ENCODE results near the gene DDX1. TPM values are rescaled to one million over a fixed set of nuclear protein-coding genes. Genes with fewer than 3 reads are reported as not detected.

The DDX1 gene
- polyA plus RNA-seq, 1 experiment, result 49.6 TPM

GRCh38 chr2:15639323-15640251 is 47.9 kb downstream of the DDX1 start:
- H3K27me3 ChIP-seq (ENCODE audit: control insufficient read depth, insufficient read depth, low read length), result no peaks in the 10 kb centered on the region
- POLR2A ChIA-PET, result interaction anchor here (0.6 kb wide), 1 partner anchor 300 kb away, joined by 3 read pairs; no protein-coding TSS in a partner anchor
- CTCF ChIA-PET, result interaction anchor here (0.6 to 7.5 kb wide), 2 partner anchors 708 to 969 kb away, joined by 3 to 54 read pairs; no protein-coding TSS in a partner anchor
- H3K4me3 ChIP-seq (ENCODE audit: low read depth, low read length), result no peak overlapping the region
- H3K36me3 ChIP-seq (ENCODE audit: control insufficient read depth, insufficient read depth, low read length), result no peaks in the 10 kb centered on the region
- DNase-seq (ENCODE audit: low read depth), result no peak
- TF ChIP-seq CTCF (IDR thresholded peaks at IDR 0.05; ENCODE audit: insufficient read depth, low read depth, low read length), result no peak

GRCh38 chr2:15640261-15640711 is 48.6 kb downstream of the DDX1 start:
- DNase-seq (ENCODE audit: low read depth), result no peak
- no peak for TF ChIP-seq CTCF (IDR thresholded peaks at IDR 0.05; ENCODE audit: insufficient read depth, low read depth, low read length)
- Histone ChIP-seq H3K36me3 (ENCODE audit: control insufficient read depth, insufficient read depth, low read length) (no peaks in the 10 kb centered on the region), H3K4me3 (ENCODE audit: low read depth, low read length) (no peak overlapping the region), H3K27me3 (ENCODE audit: control insufficient read depth, insufficient read depth, low read length) (no peaks in the 10 kb centered on the region)
- ChIA-PET POLR2A (no interaction called here), CTCF (interaction anchor here (7.5 kb wide), 1 partner anchor 969 kb away, joined by 54 read pairs; no protein-coding TSS in a partner anchor)

- Histone ChIP-seq H3K27me3 (ENCODE audit: control insufficient read depth, insufficient read depth, low read length) (no peaks in the 10 kb centered on the region), H3K36me3 (ENCODE audit: control insufficient read depth, insufficient read depth, low read length) (no peaks in the 10 kb centered on the region), H3K4me3 (ENCODE audit: low read depth, low read length) (no peak overlapping the region)
- no peak for TF ChIP-seq CTCF (IDR thresholded peaks at IDR 0.05; ENCODE audit: insufficient read depth, low read depth, low read length)
- DNase-seq (ENCODE audit: low read depth), result no peak
- CTCF ChIA-PET, result interaction anchor here (7.5 kb wide), 1 partner anchor 968 kb away, joined by 54 read pairs; no protein-coding TSS in a partner anchor
- POLR2A ChIA-PET, result no interaction called here
These were observed 49.1 kb downstream of the DDX1 start for GRCh38 chr2:15640784-15641183.

GRCh38 chr2:15641530-15641982 is 49.9 kb downstream of the DDX1 start:
- ChIA-PET CTCF (interaction anchor here (7.5 kb wide), 1 partner anchor 967 kb away, joined by 54 read pairs; no protein-coding TSS in a partner anchor), POLR2A (no interaction called here)
- DNase-seq (ENCODE audit: low read depth), result no peak
- Histone ChIP-seq H3K4me3 (ENCODE audit: low read depth, low read length) (no peak overlapping the region), H3K27me3 (ENCODE audit: control insufficient read depth, insufficient read depth, low read length) (no peaks in the 10 kb centered on the region), H3K36me3 (ENCODE audit: control insufficient read depth, insufficient read depth, low read length) (no peaks in the 10 kb centered on the region)
- TF ChIP-seq CTCF (IDR thresholded peaks at IDR 0.05; ENCODE audit: insufficient read depth, low read depth, low read length), result no peak
